GM21360 (cell line): Measurements from ENCODE around the gene HEXA.
A peak's percentile ranks its signal among the peaks of the same experiment; 100 is the strongest.
"Not testable (repeated sequence)": the region's sequence is repeated elsewhere in the genome, so short reads cannot be mapped to it uniquely, and the experiment has no call there.

Source experiments
- ATAC-seq: cut with Tn5 transposase; IDR thresholded peaks from one replicate; pipeline ENCODE4 v1.9.1; 2021; ENCODE audit warnings: mild to moderate bottlenecking, moderate library complexity; ENCODE audit not compliant: unreplicated experiment

Gene HEXA

DNA sequence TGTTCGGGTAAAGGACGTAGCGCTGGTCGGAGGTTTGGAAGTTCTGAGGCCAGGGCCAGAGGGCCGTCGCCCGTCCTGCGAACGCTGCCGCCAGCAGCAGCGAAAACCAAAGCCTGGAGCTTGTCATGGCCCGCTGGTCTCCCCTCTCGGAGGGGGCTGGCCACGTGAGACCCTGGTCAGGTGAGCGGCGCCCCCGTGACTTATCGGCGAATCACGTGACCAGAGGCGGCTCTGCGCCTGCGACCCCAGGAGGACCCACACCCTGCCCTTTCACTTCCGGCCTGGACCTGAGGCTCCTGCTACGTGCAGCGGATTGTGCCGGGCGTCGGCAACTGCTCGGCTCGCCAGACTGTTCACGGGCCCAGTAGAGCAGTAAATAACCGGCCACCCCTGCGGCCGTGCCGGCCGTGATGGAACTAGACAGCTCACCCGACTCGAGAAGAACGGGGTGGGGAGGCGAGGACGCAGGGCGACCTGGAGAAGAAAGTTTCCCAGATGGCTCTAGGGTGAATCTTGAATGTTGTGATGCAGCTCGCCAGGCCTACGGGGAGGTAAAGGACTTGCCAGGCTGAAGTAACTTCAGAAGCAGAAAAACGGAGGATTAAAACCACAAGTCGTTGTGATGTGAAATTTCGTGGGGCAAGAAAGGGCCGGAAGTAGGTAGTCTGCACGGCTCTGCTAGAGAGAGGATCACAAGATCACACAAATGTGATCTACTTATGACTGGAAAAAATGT, at the start of gene HEXA:
TSS of gene HEXA (minus strand) at position 169 of the 736 bp plus-strand sequence. CDS start at position 127, 42 bp downstream.
- peak; percentile 84 for ATAC-seq

- ATAC-seq: no peak
Observed at GRCh38 chr15:72423256-72423655, 47.4 kb upstream of the HEXA start.

GRCh38 chr15:72421484-72421883, 45.7 kb upstream of the HEXA start:
- no peak for ATAC-seq

- no peak for ATAC-seq
Observed at GRCh38 chr15:72420576-72420975, 44.8 kb upstream of the HEXA start.

- not testable (repeated sequence) for ATAC-seq
Observed at GRCh38 chr15:72419768-72420167, 44.0 kb upstream of the HEXA start.

DNA sequence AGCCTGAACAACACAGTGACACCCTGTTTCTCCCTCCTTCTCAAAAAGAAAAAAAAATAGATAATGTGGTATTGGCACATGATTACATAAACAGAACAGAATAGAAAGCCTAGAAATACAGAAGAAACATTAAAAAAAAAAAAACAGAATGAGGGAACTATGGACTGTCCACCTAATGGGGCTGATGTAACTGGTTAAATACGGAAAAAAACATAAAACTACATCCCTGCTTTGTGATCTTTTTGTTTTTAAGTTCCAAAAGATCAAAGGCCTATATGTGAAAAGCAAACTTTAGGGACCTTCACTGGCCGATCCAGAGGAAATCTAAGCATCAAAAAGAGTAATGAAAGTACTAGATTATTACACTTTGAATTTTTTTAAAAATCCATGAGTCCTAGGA, 39.5 kb upstream of the HEXA start:
- ATAC-seq: no peak

DNA sequence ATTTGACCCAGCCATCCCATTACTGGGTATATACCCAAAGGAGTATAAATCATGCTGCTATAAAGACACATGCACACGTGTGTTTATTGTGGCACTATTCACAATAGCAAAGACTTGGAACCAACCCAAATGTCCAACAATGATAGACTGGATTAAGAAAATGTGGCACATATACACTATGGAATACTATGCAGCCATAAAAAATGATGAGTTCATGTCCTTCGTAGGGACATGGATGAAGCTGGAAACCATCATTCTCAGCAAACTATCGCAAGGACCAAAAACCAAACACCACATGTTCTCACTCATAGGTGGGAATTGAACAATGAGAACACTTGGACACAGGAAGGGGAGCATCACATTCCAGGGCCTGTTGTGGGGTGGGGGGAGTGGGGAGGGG, 37.5 kb upstream of the HEXA start:
- not testable (repeated sequence) for ATAC-seq

DNA sequence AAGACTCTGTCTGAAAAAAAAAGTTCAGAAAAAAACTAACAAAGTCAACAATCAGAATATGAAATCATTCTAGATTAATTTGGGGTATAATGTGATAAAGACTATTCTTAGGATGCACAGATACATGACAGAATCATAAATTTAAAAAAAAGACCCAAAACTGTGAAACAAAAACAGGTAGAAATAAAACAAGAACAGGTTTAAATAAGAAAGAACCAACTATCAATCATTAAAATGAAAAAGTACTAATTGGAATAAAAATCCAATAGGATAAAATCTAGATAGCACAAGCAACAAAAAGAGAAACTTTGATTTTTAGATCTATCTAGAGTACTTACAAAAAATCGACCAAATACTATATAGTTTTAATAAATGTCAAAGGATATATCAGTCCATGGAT, 35.7 kb upstream of the HEXA start:
- ATAC-seq: no peak

DNA sequence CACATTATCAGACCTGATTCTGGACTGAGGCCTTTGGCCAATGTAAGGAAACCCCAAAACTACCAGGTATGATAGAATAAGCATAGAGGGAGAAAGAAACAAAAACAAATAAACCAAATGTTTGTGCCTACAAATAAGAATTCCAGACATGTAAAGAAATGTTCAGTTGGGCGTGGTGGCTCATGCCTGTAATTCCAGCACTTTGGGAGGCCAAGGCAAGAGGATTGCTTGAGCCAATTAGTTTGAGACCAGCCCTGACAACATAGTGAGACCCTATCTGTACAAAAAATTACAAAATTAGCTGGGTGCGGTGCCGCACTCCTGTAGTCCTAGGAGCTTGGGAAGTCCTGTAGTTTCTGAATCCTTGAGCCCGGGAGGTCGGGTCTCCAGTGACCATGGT, 35.3 kb upstream of the HEXA start:
- no peak for ATAC-seq

- ATAC-seq: no peak
Observed at GRCh38 chr15:72406936-72407335, 31.1 kb upstream of the HEXA start.

DNA sequence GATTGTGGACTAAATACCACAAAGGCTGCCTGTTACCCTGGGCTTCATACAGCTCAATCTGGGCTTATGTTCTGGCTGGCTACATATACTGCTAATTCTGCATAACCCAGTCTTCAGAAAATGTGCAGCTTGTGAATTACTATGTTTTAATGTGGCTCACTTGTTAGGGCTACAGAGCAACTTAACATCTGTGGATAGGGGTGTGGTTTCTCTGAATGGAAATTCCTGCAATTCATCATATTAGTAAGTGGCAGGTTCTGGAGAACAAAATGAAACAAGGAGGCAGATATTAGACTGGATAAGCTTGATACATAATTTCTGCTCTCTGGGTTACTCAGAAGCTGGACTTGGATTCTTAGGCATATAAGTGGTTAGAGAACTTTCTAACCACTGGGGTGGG, 29.0 kb upstream of the HEXA start:
- ATAC-seq: no peak

- ATAC-seq: no peak
Observed at GRCh38 chr15:72404356-72404755, 28.5 kb upstream of the HEXA start.

DNA sequence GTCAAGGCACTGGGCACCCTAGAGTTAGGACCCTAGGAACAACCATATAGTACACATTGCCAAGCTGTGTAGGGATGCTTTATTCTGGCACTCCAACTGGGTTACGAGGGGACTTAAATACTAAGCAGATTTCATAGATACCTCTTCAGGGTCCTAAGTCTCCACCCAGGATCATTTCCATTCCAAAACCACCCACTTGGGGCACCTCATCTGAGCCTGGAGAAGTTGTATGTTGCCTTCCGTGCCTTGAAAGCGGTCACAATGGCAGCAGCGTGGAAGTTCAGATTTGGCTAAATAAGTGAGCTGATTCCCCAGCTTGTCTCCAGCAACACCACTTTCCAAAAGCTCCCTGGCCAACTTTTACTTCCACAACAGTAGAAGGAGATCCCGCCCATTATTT, 26.9 kb upstream of the HEXA start:
- no peak for ATAC-seq

DNA sequence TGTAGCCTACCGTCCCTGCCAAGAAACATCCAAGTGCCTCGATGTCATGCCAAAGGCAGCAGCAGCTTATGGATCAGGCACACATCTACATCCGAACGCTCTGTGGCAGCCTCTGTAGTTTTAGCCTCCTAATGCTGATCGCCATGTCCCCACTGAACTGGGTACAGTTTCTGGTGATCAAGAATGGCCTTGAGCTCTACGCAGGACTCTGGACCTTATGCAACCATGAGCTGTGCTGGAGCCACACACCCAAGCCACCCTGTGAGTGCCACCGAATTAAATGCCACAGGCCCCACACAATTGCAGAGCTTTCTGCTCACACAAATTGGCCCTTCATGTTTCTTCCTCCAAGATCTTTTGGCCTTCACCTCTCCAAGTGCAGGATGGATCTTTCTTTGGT, 22.8 kb upstream of the HEXA start:
- no peak for ATAC-seq

DNA sequence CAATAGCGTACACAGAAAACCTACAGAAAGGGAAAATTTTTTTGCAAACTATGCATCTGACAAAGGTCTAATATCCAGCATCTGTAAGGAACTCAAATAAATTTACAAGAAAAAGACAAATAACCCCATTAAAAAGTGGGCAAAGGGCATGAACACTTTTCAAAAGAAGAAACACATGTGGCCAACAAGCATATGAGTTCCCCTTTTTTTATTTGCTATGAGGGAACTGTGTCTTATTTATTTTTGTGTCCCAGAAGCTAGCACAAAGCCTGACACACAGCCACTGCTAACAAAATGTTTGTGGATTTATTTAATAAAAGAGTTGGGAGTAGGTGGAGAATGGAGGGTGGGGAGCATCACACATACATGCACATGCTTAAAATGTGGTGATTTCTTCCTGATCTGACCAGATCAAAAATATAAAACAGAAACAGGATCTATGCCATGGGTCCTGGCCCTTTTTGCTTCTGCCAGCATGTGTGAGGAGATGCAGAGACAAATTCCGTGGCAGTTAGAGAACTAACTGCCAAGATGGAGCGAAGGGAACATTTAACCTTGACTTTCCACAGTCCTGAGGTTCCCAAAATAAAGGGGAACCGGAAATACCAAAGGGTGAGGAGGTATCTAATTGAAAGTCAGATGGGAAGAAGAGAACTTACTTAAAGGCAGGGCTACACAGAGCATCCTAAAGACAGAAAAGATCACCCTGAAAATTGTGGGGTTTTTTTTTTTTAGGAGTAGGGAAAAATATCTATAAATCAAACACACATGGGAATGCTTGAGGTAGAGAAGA, 22.2 kb upstream of the HEXA start, which contains the start of gene TMEM202:
TSS of gene TMEM202 (plus strand) at position 510 of the 793 bp plus-strand sequence. CDS start at position 532, 22 bp downstream.
- ATAC-seq: no peak

- ATAC-seq: not testable (repeated sequence)
Observed at GRCh38 chr15:72396331-72396730, 20.5 kb upstream of the HEXA start.

DNA sequence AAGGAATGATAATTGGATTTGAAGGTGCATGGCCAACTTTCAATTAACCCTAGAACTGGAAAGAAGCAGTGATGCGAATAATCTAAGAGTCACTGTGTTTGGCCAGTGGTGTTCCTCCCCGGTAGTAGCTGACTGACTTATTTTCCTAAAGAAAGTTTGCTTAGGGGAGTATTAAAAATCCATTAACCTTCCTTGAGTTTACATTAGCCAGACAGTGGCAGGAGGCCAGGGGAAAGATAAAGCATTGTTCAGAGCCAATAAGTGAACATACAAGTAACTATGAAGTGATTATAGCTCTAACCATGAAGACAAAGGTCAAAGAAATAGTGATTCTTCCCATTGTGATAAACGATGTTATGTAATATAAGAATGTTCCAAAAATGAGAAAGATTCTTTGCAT, 13.4 kb upstream of the HEXA start:
- ATAC-seq: no peak

GRCh38 chr15:72387741-72388140, 11.9 kb upstream of the HEXA start:
- ATAC-seq: no peak

GRCh38 chr15:72382146-72382545, 6.3 kb upstream of the HEXA start:
- ATAC-seq: no peak

DNA sequence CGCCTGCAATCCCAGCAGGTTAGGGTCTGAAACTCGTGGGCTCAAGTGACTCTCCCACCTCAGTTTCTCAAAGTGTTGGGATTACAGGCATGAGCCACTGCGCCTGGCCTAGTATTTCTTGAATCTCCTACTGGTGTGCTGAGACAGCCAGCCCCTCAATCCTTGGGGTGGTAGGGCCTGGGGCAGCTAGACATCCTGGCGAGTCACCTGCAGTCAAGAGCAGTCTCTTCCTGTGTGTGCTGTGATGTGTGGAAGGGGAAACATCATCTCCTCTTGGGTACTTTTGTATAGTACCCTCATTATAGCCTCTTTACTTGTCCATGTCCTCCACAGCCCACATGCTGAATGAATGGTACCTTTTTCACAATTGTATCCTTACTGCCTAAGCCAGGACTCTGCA, 4.9 kb upstream of the HEXA start:
- no peak for ATAC-seq

DNA sequence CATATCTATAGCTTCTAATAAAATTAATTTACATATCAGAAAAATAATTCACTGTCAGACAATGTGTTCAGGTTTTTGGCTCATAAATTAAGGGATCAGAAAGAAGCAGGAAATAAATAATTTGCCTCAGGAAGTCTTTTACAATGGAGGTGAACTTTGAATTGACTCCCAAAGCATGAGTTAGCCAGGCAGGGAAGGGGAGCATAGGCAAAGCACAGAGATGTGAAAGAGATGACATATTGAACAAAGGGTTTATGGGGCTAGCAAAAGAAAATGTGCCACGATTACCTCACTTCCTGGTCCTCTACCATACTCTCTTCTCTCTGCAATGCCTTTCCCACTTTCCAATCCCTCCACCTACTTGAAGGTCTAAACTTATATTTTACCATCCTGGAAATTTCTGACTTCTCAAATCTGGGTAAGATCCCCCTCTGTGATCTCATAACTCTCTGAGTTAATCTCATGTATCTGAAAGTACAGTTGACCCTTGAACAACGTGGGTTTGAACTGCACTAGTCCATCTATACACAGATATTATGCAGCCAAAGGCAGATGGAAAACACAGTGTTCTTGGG, 4.1 kb upstream of the HEXA start:
- ATAC-seq: no peak

DNA sequence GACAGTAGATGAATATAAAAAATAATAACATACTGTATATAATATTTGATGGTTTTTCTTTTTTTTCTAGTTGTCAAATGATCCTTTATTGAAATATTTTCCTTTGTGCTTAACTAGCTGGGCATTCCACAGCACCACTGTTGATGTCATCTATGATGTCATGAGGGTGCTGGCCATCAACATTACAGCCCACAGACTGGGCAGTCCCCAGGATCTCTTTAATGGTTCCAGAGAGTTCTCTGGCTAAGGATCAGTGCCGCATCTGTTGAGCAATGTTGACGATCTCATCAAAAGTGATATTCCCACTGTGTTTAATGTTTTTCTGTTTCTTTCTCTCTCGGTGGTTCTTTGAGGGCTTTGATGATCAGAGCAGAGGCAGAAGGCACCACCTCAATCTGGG, 3.3 kb upstream of the HEXA start:
- ATAC-seq: not testable (repeated sequence)
